Uterus (tissue), 4 donors: Measurements from ENCODE around the gene CNNM2. TPM values are rescaled to one million over a fixed set of nuclear protein-coding genes. Genes with fewer than 3 reads are reported as not detected.

Experiments used
- DNase-seq, 2 donors: peaks; one replicate each; pipeline ENCODE4 v3.0.0-alpha.2; 2019 to 2020
- H3K27ac ChIP-seq, 2 donors: fragments of 200-600 bp; sonication (generic); 1 replicate in 1 of 2; 2 replicates in 1 of 2; pipeline ENCODE4 v1.5.1; 2016 to 2018
- H3K27me3 ChIP-seq, 2 donors: fragments of 200-600 bp; sonication (generic); one replicate each; pipeline ENCODE4 v1.5.1; 2018 to 2019; ENCODE audit warnings: control low read depth in 1 of 2
- H3K36me3 ChIP-seq, 2 donors: fragments of 200-600 bp; sonication (generic); one replicate each; pipeline ENCODE4 v1.5.1; 2019; ENCODE audit warnings: control low read depth in 1 of 2
- H3K4me1 ChIP-seq, 2 donors: fragments of 200-600 bp; sonication (generic); one replicate each; pipeline ENCODE4 v1.5.1; 2018 to 2019; ENCODE audit warnings: control low read depth in 1 of 2
- H3K4me3 ChIP-seq, 2 donors: fragments of 200-600 bp; sonication (generic); 1 replicate in 1 of 2; 2 replicates in 1 of 2; pipeline ENCODE4 v1.5.1; 2018 to 2019; ENCODE audit warnings: mild to moderate bottlenecking in 1 of 2
- H3K9me3 ChIP-seq, 2 donors: fragments of 200-600 bp; sonication (generic); one replicate each; pipeline ENCODE4 v1.5.1; 2019; ENCODE audit warnings: control low read depth in 1 of 2
- POLR2A ChIP-seq, 2 donors: fragments of 450-650 bp; IDR thresholded peaks; one replicate each; pipeline ENCODE4 v1.6.1; 2016; ENCODE audit warnings: antibody characterized with exemption in 2 of 2, mild to moderate bottlenecking in 1 of 2, moderate library complexity in 1 of 2
- intact Hi-C: fragments of 100-400 bp; cut with DNase I; formaldehyde crosslinking; loops from one replicate; pipeline ENCODE4 v1.15.1; 2023; ENCODE audit warnings: low total_unique reads
- total RNA-seq, 4 donors: library from RNA; depleted of rRNA in 3 of 4; stranded (reverse); fragments of >200 nt in 3 of 4; gene quantifications; one replicate each; pipeline versions ENCODE4 v1.1.0 to v1.2.4, GENCODE V29; 2014 to 2023
- TF ChIP-seq, protein P1 (sequence below), 4 experiments: fragments of 200-600 bp in 2 of 4; fragments of 450-650 bp in 2 of 4; sonication (generic) in 2 of 4; IDR thresholded peaks; one replicate each; pipeline ENCODE4 v1.5.1; 2016 to 2019; ENCODE audit warnings: antibody characterized with exemption in 4 of 4, mild to moderate bottlenecking in 2 of 4, moderate library complexity in 1 of 4
- donor health status: DM: yes; HTN: yes; CAD: no.

The CNNM2 gene
- total RNA-seq, 4 donors from 2014 or later, result 5.1 to 11.0 (median 7.4) TPM

DNA sequence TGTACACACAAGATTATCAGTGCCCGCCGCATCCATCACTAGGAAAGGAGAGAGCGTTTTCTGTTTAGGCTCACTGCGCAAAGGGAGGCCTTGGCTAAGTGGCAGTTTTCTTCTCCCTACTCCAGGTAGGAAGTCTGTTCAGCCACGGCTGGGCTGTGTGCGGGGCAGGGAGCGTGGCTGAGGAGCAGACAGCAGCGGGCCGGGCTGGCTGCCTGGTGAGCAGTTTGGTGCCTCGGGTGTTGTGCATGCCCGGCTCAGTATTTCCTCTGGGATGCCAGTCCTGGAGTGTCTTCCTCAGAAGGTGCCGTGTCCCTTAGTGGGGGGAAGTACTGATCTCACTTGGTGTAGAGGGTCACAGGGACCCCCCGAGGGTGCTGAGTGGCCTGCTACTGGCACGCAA, 160.6 kb downstream of the CNNM2 start:
- intact Hi-C loops, result no loop called here
- TF ChIP-seq POLR2A (IDR thresholded peaks at IDR 0.05), result no peak
- TF ChIP-seq, protein P1, sequence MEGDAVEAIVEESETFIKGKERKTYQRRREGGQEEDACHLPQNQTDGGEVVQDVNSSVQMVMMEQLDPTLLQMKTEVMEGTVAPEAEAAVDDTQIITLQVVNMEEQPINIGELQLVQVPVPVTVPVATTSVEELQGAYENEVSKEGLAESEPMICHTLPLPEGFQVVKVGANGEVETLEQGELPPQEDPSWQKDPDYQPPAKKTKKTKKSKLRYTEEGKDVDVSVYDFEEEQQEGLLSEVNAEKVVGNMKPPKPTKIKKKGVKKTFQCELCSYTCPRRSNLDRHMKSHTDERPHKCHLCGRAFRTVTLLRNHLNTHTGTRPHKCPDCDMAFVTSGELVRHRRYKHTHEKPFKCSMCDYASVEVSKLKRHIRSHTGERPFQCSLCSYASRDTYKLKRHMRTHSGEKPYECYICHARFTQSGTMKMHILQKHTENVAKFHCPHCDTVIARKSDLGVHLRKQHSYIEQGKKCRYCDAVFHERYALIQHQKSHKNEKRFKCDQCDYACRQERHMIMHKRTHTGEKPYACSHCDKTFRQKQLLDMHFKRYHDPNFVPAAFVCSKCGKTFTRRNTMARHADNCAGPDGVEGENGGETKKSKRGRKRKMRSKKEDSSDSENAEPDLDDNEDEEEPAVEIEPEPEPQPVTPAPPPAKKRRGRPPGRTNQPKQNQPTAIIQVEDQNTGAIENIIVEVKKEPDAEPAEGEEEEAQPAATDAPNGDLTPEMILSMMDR (IDR thresholded peaks at IDR 0.05), result no peak
- no peak overlapping the region for H3K27ac ChIP-seq
- H3K27me3 ChIP-seq, result no peaks in the 10 kb centered on the region
- H3K4me1 ChIP-seq, result no peaks in the 10 kb centered on the region
- H3K9me3 ChIP-seq, result no peaks in the 10 kb centered on the region
- no peaks in the 10 kb centered on the region for H3K36me3 ChIP-seq
- DNase-seq, result no peak
- no peak overlapping the region for H3K4me3 ChIP-seq

DNA sequence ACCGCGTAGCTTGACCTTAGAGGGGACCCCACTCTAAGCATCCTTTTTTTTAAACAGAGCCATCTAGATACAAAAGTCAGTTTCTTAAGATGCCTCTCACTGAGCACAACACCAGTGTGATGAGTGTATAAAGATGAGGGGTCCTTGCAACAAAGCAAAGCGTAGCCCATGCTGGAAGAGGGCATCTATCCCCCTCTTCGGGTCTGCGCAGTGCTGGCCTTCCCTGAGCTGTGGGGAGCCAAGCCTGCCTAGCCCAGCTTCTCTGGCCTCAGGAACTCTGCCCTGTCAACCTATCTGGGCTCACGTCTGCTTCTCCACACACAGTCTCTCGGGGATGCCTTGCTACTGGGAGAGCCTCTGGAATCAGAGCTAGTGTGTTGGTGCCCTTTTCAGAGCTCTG, 161.0 kb downstream of the CNNM2 start:
- H3K36me3 ChIP-seq, result no peaks in the 10 kb centered on the region
- intact Hi-C loops, result no loop called here
- H3K4me3 ChIP-seq, result no peak overlapping the region
- DNase-seq, result no peak
- no peaks in the 10 kb centered on the region for H3K4me1 ChIP-seq
- H3K27ac ChIP-seq, result no peak overlapping the region
- no peaks in the 10 kb centered on the region for H3K27me3 ChIP-seq
- no peaks in the 10 kb centered on the region for H3K9me3 ChIP-seq
- no peak for TF ChIP-seq POLR2A (IDR thresholded peaks at IDR 0.05)

DNA sequence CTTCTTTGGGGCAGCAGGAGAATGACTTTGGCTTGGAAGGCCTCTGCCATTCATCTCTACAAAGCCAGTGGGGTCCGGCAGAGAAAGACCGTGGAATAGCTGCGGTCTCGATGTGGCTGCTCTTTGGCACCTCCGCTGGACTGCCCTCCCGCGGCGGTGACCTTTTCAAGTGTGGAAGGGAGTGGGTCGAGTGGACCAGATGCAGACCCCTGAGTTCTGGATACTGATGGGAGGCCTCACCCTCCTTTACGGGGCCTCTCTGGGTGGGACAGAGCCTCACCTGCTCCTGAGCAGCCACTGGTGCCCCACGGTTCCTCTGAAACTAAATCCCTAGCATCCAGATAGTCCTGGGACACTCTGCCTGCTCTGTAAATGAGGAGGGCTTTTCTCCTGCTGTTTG, 161.9 kb downstream of the CNNM2 start:
- TF ChIP-seq POLR2A (IDR thresholded peaks at IDR 0.05), result no peak
- TF ChIP-seq, protein P1 (IDR thresholded peaks at IDR 0.05), result no peak
- Histone ChIP-seq H3K4me3 (no peak overlapping the region), H3K27me3 (no peaks in the 10 kb centered on the region), H3K9me3 (no peaks in the 10 kb centered on the region), H3K27ac (no peak overlapping the region), H3K36me3 (no peaks in the 10 kb centered on the region), H3K4me1 (no peaks in the 10 kb centered on the region)
- intact Hi-C loops, result no loop called here
- DNase-seq, result no peak

GRCh38 chr10:103080891-103081581, 162.9 kb downstream of the CNNM2 start:
- H3K36me3 ChIP-seq, result no peaks in the 10 kb centered on the region

GRCh38 chr10:103082683-103083082, 164.6 kb downstream of the CNNM2 start:
- H3K27me3 ChIP-seq, result no peaks in the 10 kb centered on the region
- H3K36me3 ChIP-seq, result no peaks in the 10 kb centered on the region
- no peaks in the 10 kb centered on the region for H3K4me1 ChIP-seq
- H3K4me3 ChIP-seq, result no peak overlapping the region
- DNase-seq, result no peak
- intact Hi-C loops, result no loop called here
- no peaks in the 10 kb centered on the region for H3K9me3 ChIP-seq
- TF ChIP-seq, protein P1 (IDR thresholded peaks at IDR 0.05), result no peak
- TF ChIP-seq POLR2A (IDR thresholded peaks at IDR 0.05), result no peak
- no peak overlapping the region for H3K27ac ChIP-seq

More at GRCh38 chr10:103080891-103081581, 162.9 kb downstream of the CNNM2 start:
- intact Hi-C loops, result no loop called here
- H3K27ac ChIP-seq, result no peak overlapping the region
- no peak for DNase-seq
- no peak overlapping the region for H3K4me3 ChIP-seq
- TF ChIP-seq POLR2A (IDR thresholded peaks at IDR 0.05), result no peak
- no peaks in the 10 kb centered on the region for H3K27me3 ChIP-seq
- H3K4me1 ChIP-seq, result no peaks in the 10 kb centered on the region
- H3K9me3 ChIP-seq, result no peaks in the 10 kb centered on the region

DNA sequence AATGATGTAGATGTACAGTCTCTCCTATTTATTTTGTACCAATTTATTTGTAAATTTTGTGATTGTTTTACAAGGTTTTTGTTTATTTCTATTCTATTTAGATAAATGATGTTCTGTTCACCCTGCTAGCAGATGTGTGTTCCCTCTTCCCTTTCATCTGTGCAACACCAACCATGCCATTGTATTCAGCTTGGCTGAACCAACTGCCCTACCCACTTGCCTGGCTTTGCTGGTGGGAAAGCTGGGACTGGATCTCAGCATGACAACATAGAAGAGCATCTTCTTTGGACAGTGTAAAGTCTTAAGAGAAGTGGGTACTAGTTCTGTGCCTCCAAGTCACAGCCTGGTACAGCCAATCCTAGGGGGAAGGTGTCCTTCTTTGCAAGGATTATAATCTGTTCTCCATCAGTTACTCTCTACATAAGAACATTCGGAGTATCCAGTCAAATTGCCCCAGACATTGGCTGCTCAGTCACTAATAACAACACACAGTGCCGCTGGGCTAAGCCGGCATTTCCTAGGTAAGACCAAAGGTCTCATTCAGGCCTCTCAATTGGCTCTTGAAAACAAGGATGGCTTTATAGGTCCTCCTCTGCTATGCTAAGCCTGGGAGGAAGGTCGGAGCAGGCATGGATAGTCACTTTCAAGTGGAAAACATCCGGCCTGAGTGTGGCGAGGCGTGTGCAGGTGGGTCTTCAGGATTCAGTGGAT, 165.3 kb downstream of the CNNM2 start:
- H3K27me3 ChIP-seq, result no peaks in the 10 kb centered on the region
- H3K27ac ChIP-seq, result no peak overlapping the region
- no peaks in the 10 kb centered on the region for H3K4me1 ChIP-seq
- no peak for DNase-seq
- no peaks in the 10 kb centered on the region for H3K36me3 ChIP-seq
- no peak for TF ChIP-seq POLR2A (IDR thresholded peaks at IDR 0.05)
- TF ChIP-seq, protein P1 (IDR thresholded peaks at IDR 0.05), result no peak
- no peak overlapping the region for H3K4me3 ChIP-seq
- H3K9me3 ChIP-seq, result no peaks in the 10 kb centered on the region
- intact Hi-C loops, result no loop called here
